Ovary (tissue), 9 donors: ENCODE data around the gene TRMU. TPM values are rescaled to one million over a fixed set of nuclear protein-coding genes. Genes with fewer than 3 reads are reported as not detected.

ENCODE experiments used
- DNase-seq, 5 donors: peaks; one replicate each; pipeline ENCODE4 v3.0.0-alpha.2; 2019 to 2020
- H3K27ac ChIP-seq, 2 donors: fragments of 200-600 bp; one replicate each; pipeline versions ENCODE4 v1.5.1 to v1.8.0; 2019 to 2022
- H3K27me3 ChIP-seq: fragments of 200-600 bp; one replicate; pipeline ENCODE4 v1.8.0; 2022
- H3K36me3 ChIP-seq: fragments of 200-600 bp; sonication (generic); one replicate; pipeline ENCODE4 v1.5.1; 2019
- H3K4me1 ChIP-seq: one replicate; pipeline ENCODE4 v1.8.1; 2013; ENCODE audit warnings: mild to moderate bottlenecking, moderate library complexity; ENCODE audit not compliant: insufficient read depth
- H3K4me3 ChIP-seq: fragments of 200-600 bp; sonication (generic); one replicate; pipeline ENCODE4 v1.5.1; 2017
- H3K9me3 ChIP-seq, 2 donors: fragments of 200-600 bp in 1 of 2; sonication (generic) in 1 of 2; one replicate each; pipeline versions ENCODE4 v1.5.1 to v1.8.1; 2013 to 2019; ENCODE audit warnings: mild to moderate bottlenecking in 1 of 2, moderate library complexity in 1 of 2
- EP300 ChIP-seq: sonication (generic); formaldehyde crosslinking; IDR thresholded peaks from one replicate; pipeline ENCODE4 v1.6.1; 2017; ENCODE audit warnings: antibody characterized with exemption
- POLR2A ChIP-seq: fragments of 450-650 bp; IDR thresholded peaks from one replicate; pipeline ENCODE4 v1.6.1; 2017; ENCODE audit warnings: antibody characterized with exemption, mild to moderate bottlenecking, moderate library complexity
- WGBS, 3 donors: extraction: QIAGEN DNeasy Blood & Tissue Kit in 1 of 3; methylation state at CpG; one replicate each; pipeline versions ENCODE4 v1.1.5 to v1.1.7; 2013 to 2017; 5-methylcytosine and 5-hydroxymethylcytosine counted together
- intact Hi-C, 4 donors: fragments of 100-400 bp; cut with DNase I; formaldehyde crosslinking; loops; one replicate each; pipeline versions ENCODE4 v1.11.0 to v1.15.1; 2022 to 2023
- polyA plus RNA-seq, 2 donors: library from polyadenylated mRNA; stranded (reverse); fragments of 200-250 nt in 1 of 2; fragments of 350-450 nt in 1 of 2; fragmentation: Illumina TruSeq in 1 of 2; extraction: RNeasy Lipid Tissue Mini Kit (QIAGEN cat#74804) in 1 of 2; gene quantifications; one replicate each; pipeline ENCODE4 v1.2.3, GENCODE V29; 2013 to 2014
- total RNA-seq, 7 donors: library from RNA; depleted of rRNA in 2 of 7; stranded (reverse); fragments of >200 nt in 2 of 7; fragmentation: NEBNext Ultra II Directional in 3 of 7; extraction: Animal tissue kit (Norgen Biotek cat#: 25700) in 3 of 7; gene quantifications; one replicate each; pipeline versions ENCODE4 v1.1.0 to v1.2.4, GENCODE V29; 2016 to 2023
- TF ChIP-seq, protein P1 (sequence below), 3 donors: fragments of 450-650 bp in 2 of 3; fragments of 200-600 bp in 1 of 3; IDR thresholded peaks; one replicate each; pipeline versions ENCODE4 v1.5.1 to v1.8.0; 2016 to 2022; ENCODE audit warnings: antibody characterized with exemption in 3 of 3, mild to moderate bottlenecking in 1 of 3
- donor health status: DM: no; HTN: no; CAD: no; lungs with moderate emphysema.
- donor health status: DM: no; HTN: no; CAD: no.
- donor health status: Bipolar disorder and iron deficiency.
- donor health status: DM: yes; HTN: yes; CAD: no.
- donor health status: DM: no; HTN: no; CAD: no.
- donor health status: DM: yes; HTN: yes; CAD: no.

Gene TRMU
- total and polyA plus RNA-seq, 9 donors: 15.2 to 35.0 (median 30.3) TPM

DNA sequence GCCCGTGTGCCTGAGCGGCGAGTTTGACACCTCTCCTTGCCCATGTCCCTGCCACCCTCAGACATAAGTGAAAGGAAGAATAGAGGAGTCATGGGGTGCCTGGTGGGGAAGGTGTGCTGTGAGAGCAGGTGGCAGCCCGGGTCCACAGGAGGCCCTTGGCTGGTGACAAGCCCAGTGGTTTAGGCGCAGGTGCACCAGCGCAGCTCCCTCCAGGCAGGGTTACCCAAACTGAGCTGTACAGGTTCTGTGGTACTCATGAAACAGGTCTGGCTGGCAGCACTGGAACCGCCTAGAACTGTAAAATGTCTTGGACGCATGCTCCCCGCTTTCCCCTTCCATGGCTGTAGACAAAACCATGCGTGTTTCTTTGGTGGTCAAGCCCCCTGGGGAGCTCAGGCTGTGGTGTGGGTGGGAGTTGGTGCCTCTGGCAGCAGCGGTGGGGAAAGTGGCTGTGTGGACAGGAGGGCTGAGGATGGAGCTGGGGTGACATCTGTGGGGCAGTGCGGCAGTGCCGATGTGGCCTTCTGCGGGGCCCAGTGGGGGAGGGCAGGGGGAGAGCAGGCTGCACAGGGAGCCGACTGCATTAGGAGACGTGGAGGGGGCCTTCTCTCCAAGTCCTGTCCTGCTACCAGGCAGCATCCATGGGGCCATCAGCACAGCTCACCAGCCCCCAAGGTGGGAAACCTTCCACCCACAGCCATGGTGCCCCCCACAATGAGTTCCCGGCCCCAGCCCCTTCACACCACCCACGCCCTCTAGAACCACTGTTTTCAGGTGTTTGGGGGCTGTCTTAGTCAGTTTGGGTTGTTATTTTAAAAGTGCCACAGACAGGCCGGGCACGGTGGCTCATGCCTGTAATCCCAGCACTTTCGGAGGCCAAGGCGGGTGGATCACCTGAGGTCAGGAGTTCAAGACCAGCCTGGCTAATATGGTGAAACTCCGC is 44.4 kb upstream of the TRMU start:
- WGBS, 3 donors: 92 to 97% (median 96%) methylated on average over 23 of the region's 23 CpGs
- intact Hi-C loops: loop anchor here in 1 of 4 donors (10.0 kb wide), 1 partner anchor 296 kb away; no protein-coding TSS in a partner anchor
- DNase-seq: no peak
- no peak overlapping the region for H3K4me3 ChIP-seq
- TF ChIP-seq, protein P1, sequence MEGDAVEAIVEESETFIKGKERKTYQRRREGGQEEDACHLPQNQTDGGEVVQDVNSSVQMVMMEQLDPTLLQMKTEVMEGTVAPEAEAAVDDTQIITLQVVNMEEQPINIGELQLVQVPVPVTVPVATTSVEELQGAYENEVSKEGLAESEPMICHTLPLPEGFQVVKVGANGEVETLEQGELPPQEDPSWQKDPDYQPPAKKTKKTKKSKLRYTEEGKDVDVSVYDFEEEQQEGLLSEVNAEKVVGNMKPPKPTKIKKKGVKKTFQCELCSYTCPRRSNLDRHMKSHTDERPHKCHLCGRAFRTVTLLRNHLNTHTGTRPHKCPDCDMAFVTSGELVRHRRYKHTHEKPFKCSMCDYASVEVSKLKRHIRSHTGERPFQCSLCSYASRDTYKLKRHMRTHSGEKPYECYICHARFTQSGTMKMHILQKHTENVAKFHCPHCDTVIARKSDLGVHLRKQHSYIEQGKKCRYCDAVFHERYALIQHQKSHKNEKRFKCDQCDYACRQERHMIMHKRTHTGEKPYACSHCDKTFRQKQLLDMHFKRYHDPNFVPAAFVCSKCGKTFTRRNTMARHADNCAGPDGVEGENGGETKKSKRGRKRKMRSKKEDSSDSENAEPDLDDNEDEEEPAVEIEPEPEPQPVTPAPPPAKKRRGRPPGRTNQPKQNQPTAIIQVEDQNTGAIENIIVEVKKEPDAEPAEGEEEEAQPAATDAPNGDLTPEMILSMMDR (IDR thresholded peaks at IDR 0.05): no peak
- TF ChIP-seq EP300: no peak
- no peak for TF ChIP-seq POLR2A
- H3K27ac ChIP-seq: no peak overlapping the region
- H3K9me3 ChIP-seq: no peaks in the 10 kb centered on the region
- H3K27me3 ChIP-seq: no peaks in the 10 kb centered on the region
- no peaks in the 10 kb centered on the region for H3K36me3 ChIP-seq
- H3K4me1 ChIP-seq: no peaks in the 10 kb centered on the region

DNA sequence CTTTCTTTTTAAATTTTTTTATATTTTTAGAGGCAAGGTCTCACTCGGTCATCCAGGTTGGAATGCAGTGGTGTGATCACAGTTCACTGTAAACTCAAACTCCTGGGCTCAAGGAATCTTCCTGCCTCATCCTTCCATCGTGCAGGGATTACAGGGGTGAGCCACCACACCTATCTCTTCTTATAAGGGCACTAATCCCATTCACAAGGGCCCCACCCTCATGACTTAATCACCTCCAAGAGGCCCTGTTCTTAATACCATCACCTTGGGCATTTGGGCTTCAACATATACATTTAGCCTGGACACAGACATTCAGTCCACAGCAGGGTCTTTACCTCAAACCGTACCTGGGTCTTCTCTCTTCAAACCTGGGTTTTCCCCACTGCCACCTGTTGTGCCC is 43.3 kb upstream of the TRMU start:
- intact Hi-C loops: loop anchor here in 1 of 4 donors (10.0 kb wide), 1 partner anchor 297 kb away; no protein-coding TSS in a partner anchor
- DNase-seq: no peak
- H3K27ac ChIP-seq: no peak overlapping the region
- H3K36me3 ChIP-seq: no peaks in the 10 kb centered on the region
- no peaks in the 10 kb centered on the region for H3K27me3 ChIP-seq
- peaks cover 3% of the 10 kb centered on the region for H3K4me1 ChIP-seq
- no peaks in the 10 kb centered on the region for H3K9me3 ChIP-seq
- H3K4me3 ChIP-seq: no peak overlapping the region
- TF ChIP-seq EP300: no peak
- no peak for TF ChIP-seq POLR2A
- 96 to 97% (median 96%) methylated on average over 3 of the region's 3 CpGs for WGBS, 3 donors

DNA sequence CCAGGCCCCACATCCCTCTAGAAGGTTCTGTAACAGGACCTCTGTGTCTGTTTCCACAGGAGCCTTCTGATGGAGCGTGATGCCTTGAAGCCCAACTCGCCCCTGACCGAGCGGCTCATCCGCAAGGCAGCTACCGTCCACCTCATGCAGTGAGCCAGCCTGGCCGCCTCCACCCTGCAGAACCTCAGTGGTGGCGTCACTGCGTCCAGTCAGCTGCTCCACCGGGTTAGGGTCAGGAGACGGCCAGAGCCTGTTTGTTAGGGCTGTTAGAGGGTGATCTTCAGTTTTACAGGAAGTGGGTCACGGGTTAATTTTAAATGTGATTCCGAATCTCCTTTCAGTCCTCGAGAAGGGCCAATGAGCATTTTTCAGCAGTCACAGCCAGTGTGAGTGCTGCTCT is 42.8 kb upstream of the TRMU start:
- Histone ChIP-seq H3K4me3 (no peak overlapping the region), H3K4me1 (peaks cover 5% of the 10 kb centered on the region), H3K36me3 (no peaks in the 10 kb centered on the region), H3K27ac (no peak overlapping the region), H3K9me3 (no peaks in the 10 kb centered on the region), H3K27me3 (no peaks in the 10 kb centered on the region)
- intact Hi-C loops: loop anchor here in 1 of 4 donors (10.0 kb wide), 1 partner anchor 298 kb away; no protein-coding TSS in a partner anchor
- TF ChIP-seq POLR2A (no peak), EP300 (no peak)
- TF ChIP-seq, protein P1 (IDR thresholded peaks at IDR 0.05): no peak
- DNase-seq: no peak
- 84 to 89% (median 86%) methylated on average over 14 of the region's 14 CpGs for WGBS, 3 donors

DNA sequence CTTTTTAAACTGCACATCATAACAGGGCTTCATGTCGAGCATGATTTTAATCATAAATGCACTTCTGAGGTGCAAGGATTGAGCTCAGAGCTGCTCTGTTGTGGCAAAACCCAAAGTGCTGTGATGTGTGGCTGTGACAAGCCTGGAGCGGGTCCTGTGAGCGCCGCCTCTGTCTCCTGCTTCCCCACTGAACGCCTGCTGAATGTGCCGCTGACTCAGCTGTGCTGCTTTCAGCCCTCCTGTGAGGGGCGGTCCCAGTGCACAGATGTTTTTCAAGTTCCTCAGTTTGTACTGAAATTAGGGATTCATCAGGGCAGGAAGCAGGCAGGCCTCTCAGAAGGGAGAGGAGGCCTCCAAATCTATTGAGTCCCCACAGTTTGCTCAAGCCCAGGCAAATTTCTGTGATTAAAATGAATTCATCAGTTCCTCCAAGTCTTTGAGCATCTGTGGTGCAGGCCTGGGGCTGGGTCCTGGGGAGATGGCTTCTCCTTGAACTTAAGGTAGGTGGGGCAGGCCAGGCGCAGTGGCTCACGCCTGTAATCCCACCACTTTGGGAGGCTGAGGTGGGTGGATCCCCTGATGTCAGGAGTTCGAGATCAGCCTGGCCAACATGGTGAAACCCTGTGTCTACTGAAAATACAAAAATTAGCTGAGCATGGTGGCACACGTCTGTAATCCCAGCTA is 41.8 kb upstream of the TRMU start:
- no peaks in the 10 kb centered on the region for H3K36me3 ChIP-seq

More for the DNA sequence above, 41.8 kb upstream of the TRMU start:
- intact Hi-C loops: loop anchor here in 1 of 4 donors (10.0 kb wide), 1 partner anchor 299 kb away; no protein-coding TSS in a partner anchor
- Histone ChIP-seq H3K9me3 (no peaks in the 10 kb centered on the region), H3K4me3 (no peak overlapping the region), H3K27ac (no peak overlapping the region), H3K4me1 (peaks cover 5% of the 10 kb centered on the region), H3K27me3 (no peaks in the 10 kb centered on the region)
- DNase-seq: no peak
- TF ChIP-seq, protein P1 (IDR thresholded peaks at IDR 0.05): no peak
- TF ChIP-seq POLR2A (no peak), EP300 (no peak)
- 58 to 72% (median 65%) methylated on average over 11 of the region's 11 CpGs for WGBS, 3 donors
